Thyroid gland (tissue), 4 donors: Measurements from ENCODE around the gene FAXC.

ENCODE experiments used
- POLR2A ChIP-seq, 2 donors: fragments of 450-650 bp; IDR thresholded peaks; one replicate each; pipeline ENCODE4 v1.6.1; 2017; ENCODE audit warnings: antibody characterized with exemption in 2 of 2, mild to moderate bottlenecking in 2 of 2, moderate library complexity in 1 of 2
- TF ChIP-seq, protein P1 (sequence below), 6 experiments: fragments of 200-600 bp in 3 of 6; fragments of 450-650 bp in 3 of 6; sonication (generic) in 3 of 6; IDR thresholded peaks; one replicate each; pipeline ENCODE4 v1.5.1; 2016 to 2019; ENCODE audit warnings: antibody characterized with exemption in 6 of 6, mild to moderate bottlenecking in 2 of 6, inconsistent platforms in 1 of 6, moderate library complexity in 1 of 6

DNA sequence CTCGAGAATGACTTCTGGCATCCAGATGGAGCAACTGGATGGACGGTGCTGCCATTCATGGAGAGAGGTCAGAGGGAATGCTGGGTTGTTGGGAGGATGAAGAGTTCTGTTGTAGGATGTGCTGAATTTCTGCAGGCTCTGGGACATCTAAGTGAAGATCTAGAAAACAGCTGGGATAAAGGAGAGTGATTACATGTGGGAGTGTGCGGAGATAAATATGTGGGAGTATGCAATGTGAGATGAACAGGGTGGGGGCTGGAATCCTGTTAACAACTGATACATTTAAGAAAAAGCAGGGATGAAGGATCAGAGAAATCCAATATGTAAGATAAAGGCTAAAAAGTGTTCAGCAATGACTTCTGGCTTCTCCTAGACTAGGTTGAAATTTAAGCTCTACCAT, 43.1 kb downstream of the FAXC start:
- TF ChIP-seq, protein P1, sequence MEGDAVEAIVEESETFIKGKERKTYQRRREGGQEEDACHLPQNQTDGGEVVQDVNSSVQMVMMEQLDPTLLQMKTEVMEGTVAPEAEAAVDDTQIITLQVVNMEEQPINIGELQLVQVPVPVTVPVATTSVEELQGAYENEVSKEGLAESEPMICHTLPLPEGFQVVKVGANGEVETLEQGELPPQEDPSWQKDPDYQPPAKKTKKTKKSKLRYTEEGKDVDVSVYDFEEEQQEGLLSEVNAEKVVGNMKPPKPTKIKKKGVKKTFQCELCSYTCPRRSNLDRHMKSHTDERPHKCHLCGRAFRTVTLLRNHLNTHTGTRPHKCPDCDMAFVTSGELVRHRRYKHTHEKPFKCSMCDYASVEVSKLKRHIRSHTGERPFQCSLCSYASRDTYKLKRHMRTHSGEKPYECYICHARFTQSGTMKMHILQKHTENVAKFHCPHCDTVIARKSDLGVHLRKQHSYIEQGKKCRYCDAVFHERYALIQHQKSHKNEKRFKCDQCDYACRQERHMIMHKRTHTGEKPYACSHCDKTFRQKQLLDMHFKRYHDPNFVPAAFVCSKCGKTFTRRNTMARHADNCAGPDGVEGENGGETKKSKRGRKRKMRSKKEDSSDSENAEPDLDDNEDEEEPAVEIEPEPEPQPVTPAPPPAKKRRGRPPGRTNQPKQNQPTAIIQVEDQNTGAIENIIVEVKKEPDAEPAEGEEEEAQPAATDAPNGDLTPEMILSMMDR (IDR thresholded peaks at IDR 0.05), result no peak
- no peak for TF ChIP-seq POLR2A (IDR thresholded peaks at IDR 0.05)
